Smooth muscle cell (in vitro differentiated cells): ENCODE data around the gene JPH4. TPM values are rescaled to one million over a fixed set of nuclear protein-coding genes. Genes with fewer than 3 reads are reported as not detected.

Source experiments
- DNase-seq: peaks from one replicate; lab custom pipeline; 2025; ENCODE audit not compliant: unreplicated experiment; lab: John Stamatoyannopoulos, UW
- H2AFZ ChIP-seq: fragments of 200-600 bp; sonication (generic); 2 replicates; pipeline ENCODE4 v1.6.0; 2016; ENCODE audit warnings: antibody characterized with exemption, low read depth, mild to moderate bottlenecking
- H3F3A ChIP-seq: fragments of 200-600 bp; sonication (generic); 2 replicates; pipeline ENCODE4 v1.6.0; 2017; ENCODE audit warnings: antibody characterized with exemption, low read depth
- H3K27ac ChIP-seq: fragments of 200-600 bp; sonication (generic); 2 replicates; pipeline ENCODE4 v1.5.1; 2016; ENCODE audit warnings: low read depth, mild to moderate bottlenecking
- H3K27me3 ChIP-seq: fragments of 200-600 bp; sonication (generic); 2 replicates; pipeline ENCODE4 v1.6.1; 2016; ENCODE audit warnings: low read depth, mild to moderate bottlenecking
- H3K36me3 ChIP-seq: fragments of 200-600 bp; sonication (generic); 2 replicates; pipeline ENCODE4 v1.5.1; 2016; ENCODE audit warnings: low read depth
- H3K4me1 ChIP-seq: fragments of 200-600 bp; sonication (generic); 2 replicates; pipeline ENCODE4 v1.5.1; 2016; ENCODE audit warnings: low read depth
- H3K4me2 ChIP-seq: fragments of 200-600 bp; sonication (generic); 2 replicates; pipeline ENCODE4 v1.6.0; 2016; ENCODE audit warnings: mild to moderate bottlenecking
- H3K4me3 ChIP-seq: fragments of 200-600 bp; sonication (generic); 2 replicates; pipeline ENCODE4 v1.5.1; 2016; ENCODE audit warnings: mild to moderate bottlenecking
- H3K79me2 ChIP-seq: fragments of 200-600 bp; sonication (generic); 2 replicates; pipeline ENCODE4 v1.6.0; 2016; ENCODE audit warnings: low read depth, mild to moderate bottlenecking
- H3K9ac ChIP-seq: fragments of 200-600 bp; sonication (generic); 2 replicates; pipeline ENCODE4 v1.6.0; 2016; ENCODE audit warnings: low read depth
- H3K9me3 ChIP-seq: fragments of 200-600 bp; sonication (generic); replicated peaks from 2 replicates; pipeline ENCODE4 v1.5.1; 2016; ENCODE audit warnings: low read depth
- H4K20me1 ChIP-seq: fragments of 200-600 bp; sonication (generic); 2 replicates; pipeline ENCODE4 v1.6.0; 2016; ENCODE audit warnings: low read depth
- CTCF ChIP-seq: fragments of 200-600 bp; sonication (generic); IDR thresholded peaks from 2 replicates; pipeline ENCODE4 v1.5.1; 2017; ENCODE audit warnings: borderline replicate concordance, mild to moderate bottlenecking, antibody characterized with exemption; ENCODE audit not compliant: insufficient read depth, poor library complexity, severe bottlenecking
- WGBS: methylation state at CpG from one replicate; pipeline ENCODE4 v1.1.7; 2016; ENCODE audit warnings: low lambda C conversion rate; 5-methylcytosine and 5-hydroxymethylcytosine counted together
- polyA plus RNA-seq: library from polyadenylated mRNA; unstranded; fragments of >200 nt; fragmentation: Nextera tagmentation; extraction: Ambion mirVana; gene quantifications from 2 replicates; pipeline ENCODE4 v1.2.1, GENCODE V29; 2016
- total RNA-seq: library from RNA; depleted of rRNA; stranded (reverse); fragments of >200 nt; gene quantifications from 2 replicates; pipeline ENCODE4 v1.2.3, GENCODE V29; 2014

The JPH4 gene
- total and polyA plus RNA-seq, 2 experiments from 2014 or later = 2.4 TPM; not detected in 1

GRCh38 chr14:23603103-23603502 is 24.5 kb upstream of the JPH4 start:
- Histone ChIP-seq H3F3A (no peaks in the 10 kb centered on the region), H3K79me2 (no peaks in the 10 kb centered on the region), H3K4me3 (no peak overlapping the region), H2AFZ (no peak overlapping the region), H3K4me2 (no peak overlapping the region), H3K27me3 (no peaks in the 10 kb centered on the region), H3K27ac (no peak overlapping the region), H3K36me3 (no peaks in the 10 kb centered on the region), H3K9me3 (no peaks in the 10 kb centered on the region), H3K4me1 (no peaks in the 10 kb centered on the region), H3K9ac (no peak overlapping the region), H4K20me1 (no peaks in the 10 kb centered on the region)
- no peak for DNase-seq
- 64% methylated on average over 2 of the region's 2 CpGs for WGBS
- TF ChIP-seq CTCF = no peak

GRCh38 chr14:23602181-23603095 is 23.8 kb upstream of the JPH4 start:
- TF ChIP-seq CTCF = no peak
- Histone ChIP-seq H3K4me3 (no peak overlapping the region), H3K27ac (no peak overlapping the region), H3K4me2 (no peak overlapping the region), H3K27me3 (no peaks in the 10 kb centered on the region), H3K9ac (no peak overlapping the region), H3K9me3 (no peaks in the 10 kb centered on the region), H3K4me1 (no peaks in the 10 kb centered on the region), H3K79me2 (no peaks in the 10 kb centered on the region), H3F3A (no peaks in the 10 kb centered on the region), H4K20me1 (no peaks in the 10 kb centered on the region), H2AFZ (no peak overlapping the region), H3K36me3 (no peaks in the 10 kb centered on the region)
- DNase-seq = no peak
- 80% methylated on average over 12 of the region's 12 CpGs for WGBS

DNA sequence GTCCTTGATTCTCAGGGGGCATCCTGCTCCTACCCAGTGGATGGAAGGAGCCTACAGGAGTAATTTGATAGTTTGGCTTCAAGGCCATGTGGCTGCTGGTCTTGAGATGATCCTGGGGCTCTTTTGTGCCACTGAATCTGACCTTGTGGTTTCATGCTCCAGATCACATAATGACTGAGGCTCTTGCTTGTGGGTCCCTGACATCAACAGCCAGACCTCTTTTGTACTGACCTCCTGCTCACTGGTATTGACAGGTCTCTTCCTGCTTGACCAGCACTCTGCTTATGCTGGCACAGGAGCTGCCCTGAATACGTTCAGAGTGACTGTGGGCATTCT is 23.2 kb upstream of the JPH4 start:
- DNase-seq = no peak
- Histone ChIP-seq H3K36me3 (no peaks in the 10 kb centered on the region), H3K4me3 (no peak overlapping the region), H3K27me3 (no peaks in the 10 kb centered on the region), H3K9me3 (no peaks in the 10 kb centered on the region), H3F3A (no peaks in the 10 kb centered on the region), H2AFZ (no peak overlapping the region), H3K27ac (no peak overlapping the region), H4K20me1 (no peaks in the 10 kb centered on the region), H3K79me2 (no peaks in the 10 kb centered on the region), H3K4me1 (no peaks in the 10 kb centered on the region), H3K4me2 (no peak overlapping the region), H3K9ac (no peak overlapping the region)
- 57% methylated on average over 1 of the region's 1 CpG for WGBS
- no peak for TF ChIP-seq CTCF

DNA sequence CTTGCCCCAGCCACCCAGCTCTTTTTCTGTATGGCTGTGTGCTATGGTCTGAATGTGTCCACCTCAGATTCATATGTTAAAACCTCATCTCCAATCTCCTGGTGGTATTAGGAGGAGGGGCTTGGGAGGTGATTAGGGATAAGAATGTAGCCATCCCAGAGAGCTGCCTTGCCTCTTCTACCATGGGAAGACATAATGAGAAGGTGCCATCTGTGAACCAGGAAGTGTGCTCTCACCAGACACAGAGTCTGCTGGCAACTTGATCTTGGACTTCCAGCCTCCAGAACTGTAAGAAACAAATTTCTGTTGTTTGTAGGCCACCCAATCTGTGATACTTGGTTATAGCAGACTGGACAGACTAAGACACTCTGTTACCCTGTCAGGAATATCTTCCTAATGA is 22.8 kb upstream of the JPH4 start:
- Histone ChIP-seq H2AFZ (no peak overlapping the region), H3K4me1 (no peaks in the 10 kb centered on the region), H3K79me2 (no peaks in the 10 kb centered on the region), H3K9ac (no peak overlapping the region), H3K27ac (no peak overlapping the region), H3K27me3 (no peaks in the 10 kb centered on the region), H3K4me2 (no peak overlapping the region), H3K4me3 (no peak overlapping the region), H3K9me3 (no peaks in the 10 kb centered on the region), H4K20me1 (no peaks in the 10 kb centered on the region), H3K36me3 (no peaks in the 10 kb centered on the region), H3F3A (no peaks in the 10 kb centered on the region)
- no peak for DNase-seq
- TF ChIP-seq CTCF = no peak
